22Rv1 (cell line): ENCODE measurements around the gene SLC8A3.

Experiments
- CTCF ChIP-seq: fragments of 450-650 bp; IDR thresholded peaks from 2 replicates; pipeline ENCODE4 v1.5.1; 2017; ENCODE audit warnings: mild to moderate bottlenecking
- ZFX ChIP-seq: fragments of 450-650 bp; IDR thresholded peaks from 2 replicates; pipeline ENCODE4 v1.6.1; 2017; ENCODE audit warnings: antibody characterized with exemption, borderline replicate concordance

- TF ChIP-seq CTCF (no peak), ZFX (no peak)
Measured at GRCh38 chr14:70020352-70021170, 168.2 kb downstream of the SLC8A3 start.
